Spleen (tissue), 11 donors: ENCODE data around the gene NKX1-1. TPM values are rescaled to one million over a fixed set of nuclear protein-coding genes. Genes with fewer than 3 reads are reported as not detected.

Experiments
- DNase-seq: peaks from one replicate; pipeline ENCODE4 v3.0.0-alpha.2; 2020
- H3K27ac ChIP-seq, 8 donors: fragments of 200-600 bp; sonication (generic) in 7 of 8; 1 replicate in 4 of 8; 2 replicates in 4 of 8; pipeline versions ENCODE4 v1.5.0 to v1.8.0; 2016 to 2021; ENCODE audit warnings: inconsistent platforms in 4 of 8, mild to moderate bottlenecking in 4 of 8, moderate library complexity in 1 of 8
- H3K27me3 ChIP-seq, 7 donors: fragments of 200-600 bp; sonication (generic) in 6 of 7; replicated peaks in 1 of 7; 1 replicate in 4 of 7; 2 replicates in 3 of 7; pipeline versions ENCODE4 v1.5.0 to v1.8.0; 2016 to 2021; ENCODE audit warnings: inconsistent platforms in 3 of 7, mild to moderate bottlenecking in 1 of 7
- H3K36me3 ChIP-seq, 6 donors: fragments of 200-600 bp; sonication (generic) in 5 of 6; 1 replicate in 4 of 6; 2 replicates in 2 of 6; pipeline versions ENCODE4 v1.5.0 to v1.8.0; 2016 to 2021; ENCODE audit warnings: inconsistent platforms in 2 of 6
- H3K4me1 ChIP-seq, 6 donors: fragments of 200-600 bp; sonication (generic) in 5 of 6; 1 replicate in 3 of 6; 2 replicates in 3 of 6; pipeline versions ENCODE4 v1.5.0 to v1.8.0; 2016 to 2021; ENCODE audit warnings: inconsistent platforms in 3 of 6
- H3K4me3 ChIP-seq, 8 donors: fragments of 200-600 bp; sonication (generic) in 7 of 8; 1 replicate in 4 of 8; 2 replicates in 4 of 8; pipeline versions ENCODE4 v1.5.0 to v1.8.0; 2016 to 2021; ENCODE audit warnings: inconsistent platforms in 4 of 8, mild to moderate bottlenecking in 4 of 8, moderate library complexity in 2 of 8
- H3K9me3 ChIP-seq, 8 donors: fragments of 200-600 bp; sonication (generic) in 7 of 8; 1 replicate in 4 of 8; 2 replicates in 4 of 8; pipeline versions ENCODE4 v1.5.0 to v1.8.0; 2016 to 2021; ENCODE audit warnings: inconsistent platforms in 4 of 8
- CTCF ChIP-seq, 11 experiments: fragments of 200-600 bp in 7 of 11; fragments of 450-650 bp in 4 of 11; sonication (generic) in 4 of 11; IDR thresholded peaks in 8 of 11; conservative IDR thresholded peaks in 3 of 11; 1 replicate in 7 of 11; 2 replicates in 4 of 11; pipeline versions ENCODE4 v1.4.0 to v1.8.0; 2016 to 2021; ENCODE audit warnings: antibody characterized with exemption in 11 of 11, inconsistent platforms in 4 of 11, mild to moderate bottlenecking in 1 of 11
- POLR2A ChIP-seq, 3 donors: fragments of 450-650 bp; IDR thresholded peaks; one replicate each; pipeline ENCODE4 v1.5.1; 2017; ENCODE audit warnings: antibody characterized with exemption in 3 of 3, mild to moderate bottlenecking in 1 of 3
- POLR2AphosphoS5 ChIP-seq, 3 donors: sonication (generic); formaldehyde crosslinking; IDR thresholded peaks; one replicate each; pipeline ENCODE4 v1.5.1; 2017; ENCODE audit warnings: antibody characterized with exemption in 3 of 3
- WGBS, 5 donors: extraction: QIAGEN DNeasy Blood & Tissue Kit in 3 of 5; methylation state at CpG; one replicate each; pipeline versions ENCODE4 v1.1.5 to v1.1.7; 2013 to 2018; 5-methylcytosine and 5-hydroxymethylcytosine counted together
- intact Hi-C: fragments of 100-400 bp; cut with DNase I; formaldehyde crosslinking; loops from one replicate; pipeline ENCODE4 v1.15.0; 2023; ENCODE audit warnings: low total_unique reads
- polyA plus RNA-seq, 3 donors: library from polyadenylated mRNA; stranded (reverse); fragments of 200-250 nt; gene quantifications; one replicate each; pipeline ENCODE4 v1.2.1, GENCODE V29; 2013
- total RNA-seq, 7 donors: library from RNA; depleted of rRNA in 3 of 7; stranded (reverse); fragments of >200 nt in 3 of 7; fragmentation: NEBNext Ultra II Directional in 4 of 7; extraction: Animal tissue kit (Norgen Biotek cat#: 25700) in 4 of 7; gene quantifications; one replicate each; pipeline versions ENCODE4 v1.1.0 to v1.2.1, GENCODE V29; 2016 to 2021
- donor health status: healthy with polysubstance abuse.
- donor health status: DM: no; HTN: no; CAD: no; lungs with moderate emphysema.
- donor health status: DM: no; HTN: no; CAD: no.
- donor health status: Bipolar disorder and iron deficiency.
- donor health status: healthy.
- donor health status: DM: no; HTN: no; CAD: no.
- donor health status: DM: yes; HTN: yes; CAD: no.

NKX1-1 gene
- total and polyA plus RNA-seq, 10 donors: not detected

DNA sequence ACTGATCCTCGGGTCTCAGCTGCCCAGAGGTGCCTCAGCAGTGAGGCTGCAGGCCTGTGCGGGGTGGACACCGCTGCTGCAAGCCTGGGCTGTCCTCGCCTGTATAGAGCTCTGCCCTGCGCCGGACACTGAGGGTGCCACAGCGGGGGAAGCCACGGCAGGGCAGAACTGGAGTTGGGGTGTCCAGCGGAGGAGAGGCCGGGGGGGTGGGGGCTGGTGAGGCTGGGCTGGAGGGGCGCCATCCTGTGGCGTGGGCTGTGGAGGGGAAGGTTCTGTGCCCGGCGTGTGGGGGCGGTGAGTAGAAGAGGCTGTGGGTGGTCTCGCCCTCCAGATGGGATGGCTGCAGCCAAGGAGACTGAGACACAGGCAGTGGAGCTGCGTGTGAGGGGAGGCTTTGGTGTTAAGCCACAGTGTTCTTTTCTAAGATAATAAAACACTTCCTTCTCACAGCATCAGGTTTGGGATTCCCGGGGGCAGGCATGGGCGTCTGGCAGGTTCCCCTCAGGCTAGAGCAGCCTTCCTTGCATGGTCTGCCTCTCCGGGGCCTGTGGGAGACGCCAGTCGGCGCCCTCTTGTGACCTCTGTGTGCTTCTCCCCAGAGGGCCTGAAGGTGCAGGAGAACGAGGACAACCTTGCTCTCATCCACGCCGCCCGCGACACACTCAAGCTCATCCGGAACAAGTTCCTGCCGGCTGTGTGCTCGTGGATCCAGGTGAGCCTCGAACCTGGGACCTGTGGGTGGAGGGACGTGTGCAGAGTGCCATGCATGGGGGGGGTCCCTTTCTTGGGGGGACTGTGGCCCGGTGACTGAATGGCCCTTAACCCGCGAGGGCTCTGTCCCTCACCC, 51.9 kb downstream of the NKX1-1 start:
- DNase-seq: no peak
- Histone ChIP-seq H3K36me3 (peaks cover 0 to 94% (median 49%) of the 10 kb centered on the region in 6 donors), H3K27ac (no peak overlapping the region), H3K9me3 (no peaks in the 10 kb centered on the region), H3K27me3 (no peaks in the 10 kb centered on the region), H3K4me3 (no peak overlapping the region), H3K4me1 (peaks cover 4 to 42% (median 14%) of the 10 kb centered on the region in 6 donors)
- 88 to 95% (median 91%) methylated on average over 32 to 36 of the region's 36 CpGs for WGBS, 5 donors
- intact Hi-C loops: loop anchor here (5.0 kb wide), 1 partner anchor 222 kb away; no protein-coding TSS in a partner anchor
- TF ChIP-seq POLR2A (IDR thresholded peaks at IDR 0.05) (no peak), CTCF (IDR thresholded peaks at IDR 0.05 in 8 of 11, conservative IDR thresholded peaks at IDR 0.05 in 3 of 11) (no peak), POLR2AphosphoS5 (IDR thresholded peaks at IDR 0.05) (no peak)

DNA sequence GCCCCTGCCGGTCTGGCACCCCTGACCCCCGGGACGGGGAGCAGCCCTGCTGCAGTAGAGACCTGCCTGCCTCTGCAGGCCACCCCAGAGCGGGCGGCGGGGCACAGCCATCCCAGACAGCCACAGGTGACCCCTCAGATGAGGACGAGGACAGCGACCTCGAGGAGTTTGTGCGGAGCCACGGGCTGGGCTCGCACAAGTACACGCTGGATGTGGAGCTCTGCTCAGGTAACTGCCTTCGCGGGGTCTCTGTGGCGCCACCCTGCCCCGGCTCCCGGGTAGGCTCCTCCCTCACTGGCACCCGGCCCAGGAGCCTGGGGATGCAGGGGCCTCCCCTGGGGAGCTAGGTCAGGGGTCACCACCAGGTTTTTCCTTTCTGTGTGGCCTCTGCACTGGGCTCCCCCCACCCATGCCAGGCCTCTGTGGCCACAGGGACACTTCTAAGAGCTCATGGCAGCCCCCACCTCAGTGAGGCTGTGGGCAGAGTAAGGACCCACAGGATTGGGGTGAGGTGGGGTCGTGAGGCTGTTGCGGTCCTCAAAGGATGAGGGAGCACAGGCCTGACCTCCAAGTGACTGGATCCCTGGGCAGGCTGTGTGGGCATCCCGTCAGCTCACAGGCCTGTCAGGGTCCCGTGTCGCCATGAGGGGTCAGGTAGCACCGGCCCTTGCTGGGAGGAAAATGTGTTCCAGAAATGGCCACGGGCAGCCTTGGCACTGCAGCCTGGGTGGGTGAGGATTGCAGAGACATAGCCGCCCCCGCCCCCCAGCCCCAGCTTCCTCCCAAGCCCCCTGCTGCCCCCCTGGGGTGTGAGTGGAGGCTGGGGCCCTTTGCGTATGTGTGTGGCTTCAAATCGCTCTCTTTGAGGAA, 52.8 kb downstream of the NKX1-1 start:
- Histone ChIP-seq H3K9me3 (no peaks in the 10 kb centered on the region), H3K36me3 (peaks cover 0 to 87% (median 46%) of the 10 kb centered on the region in 6 donors), H3K27me3 (no peaks in the 10 kb centered on the region), H3K4me3 (no peak overlapping the region), H3K27ac (no peak overlapping the region), H3K4me1 (peaks cover 6 to 52% (median 20%) of the 10 kb centered on the region in 6 donors)
- TF ChIP-seq POLR2A (IDR thresholded peaks at IDR 0.05): no peak
- no peak for TF ChIP-seq CTCF (IDR thresholded peaks at IDR 0.05 in 8 of 11, conservative IDR thresholded peaks at IDR 0.05 in 3 of 11)
- no peak for TF ChIP-seq POLR2AphosphoS5 (IDR thresholded peaks at IDR 0.05)
- 91 to 96% (median 93%) methylated on average over 18 to 30 of the region's 30 CpGs for WGBS, 5 donors
- DNase-seq: no peak
- intact Hi-C loops: loop anchor here (5.0 kb wide), 1 partner anchor 221 kb away; no protein-coding TSS in a partner anchor

Other genes with a start within 250 kb of the NKX1-1 start
- gene SPON2, start 233.9 kb downstream of the NKX1-1 start, total RNA-seq: 10 to 100 TPM; 15.5 to 51.3 (median 43.7) TPM
- gene SPON2, start 233.9 kb downstream of the NKX1-1 start, polyA plus RNA-seq: 10 to 100 TPM in 2 of 3 donors, 1 to 10 TPM in 1; 8.3 to 29.8 (median 11.7) TPM
- 100 to 1,000 TPM; 162 to 226 (median 196) TPM for gene CTBP1, start 157.3 kb downstream of the NKX1-1 start, total RNA-seq
- 100 to 1,000 TPM; 101 to 176 (median 123) TPM for gene CTBP1, start 157.3 kb downstream of the NKX1-1 start, polyA plus RNA-seq
- gene MAEA, start 116.6 kb downstream of the NKX1-1 start, total RNA-seq: 100 to 1,000 TPM in 1 of 7 donors, 10 to 100 TPM in 6; 64.3 to 112 (median 85.6) TPM
- 10 to 100 TPM; 46.6 to 76.5 (median 58.8) TPM for gene MAEA, start 116.6 kb downstream of the NKX1-1 start, polyA plus RNA-seq
- gene UVSSA, start 59.2 kb downstream of the NKX1-1 start, total RNA-seq: 10 to 100 TPM; 23.9 to 54.0 (median 37.1) TPM
- 10 to 100 TPM in 2 of 3 donors, 1 to 10 TPM in 1; 3.0 to 15.5 (median 10.3) TPM for gene UVSSA, start 59.2 kb downstream of the NKX1-1 start, polyA plus RNA-seq